D721Med (cell line): ENCODE measurements around the gene INPP4B.

Experiments used
- DNase-seq: peaks from one replicate; pipeline ENCODE4 v3.0.0; 2011; ENCODE audit warnings: low spot score; ENCODE audit not compliant: insufficient read length
- FAIRE-seq: peaks from 2 replicates; lab custom pipeline; 2011; peaks lifted over from hg19 to GRCh38; lab: Jason Lieb, UNC
- CTCF ChIP-seq: IDR thresholded peaks from 2 replicates; pipeline ENCODE4 v1.5.1; 2012; ENCODE audit warnings: mild to moderate bottlenecking, control low read depth; ENCODE audit not compliant: insufficient read depth; ENCODE audit errors: missing control alignments

The INPP4B gene

GRCh38 chr4:142550965-142551364 is 295.1 kb downstream of the INPP4B start:
- FAIRE-seq (no peak), DNase-seq (no peak)
- TF ChIP-seq CTCF: no peak

GRCh38 chr4:142549726-142550463 is 296.2 kb downstream of the INPP4B start:
- TF ChIP-seq CTCF: no peak
- DNase-seq (no peak), FAIRE-seq (no peak)

- no peak for DNase-seq
- TF ChIP-seq CTCF: no peak
- no peak for FAIRE-seq
Measured at GRCh38 chr4:142549248-142549647, 296.9 kb downstream of the INPP4B start.

GRCh38 chr4:142548491-142548890 is 297.6 kb downstream of the INPP4B start:
- no peak for DNase-seq
- no peak for TF ChIP-seq CTCF
- FAIRE-seq: no peak

- DNase-seq (no peak), FAIRE-seq (no peak)
- no peak for TF ChIP-seq CTCF
Measured at GRCh38 chr4:142547974-142548373, 298.1 kb downstream of the INPP4B start.

GRCh38 chr4:142544594-142544993 is 301.5 kb downstream of the INPP4B start:
- no peak for FAIRE-seq
- DNase-seq: no peak
- no peak for TF ChIP-seq CTCF

GRCh38 chr4:142544039-142544438 is 302.1 kb downstream of the INPP4B start:
- DNase-seq (no peak), FAIRE-seq (no peak)
- no peak for TF ChIP-seq CTCF
